Small intestine (tissue), 7 donors: ENCODE data around the gene ACVR1. TPM values are rescaled to one million over a fixed set of nuclear protein-coding genes. Genes with fewer than 3 reads are reported as not detected.

Experiments used
- DNase-seq, 2 donors: peaks; one replicate each; pipeline versions ENCODE4 v3.0.0 to v3.0.0-alpha.2; 2013
- FAIRE-seq: peaks from 2 replicates; lab custom pipeline; 2012; peaks lifted over from hg19 to GRCh38; lab: Jason Lieb, UNC
- H3K27ac ChIP-seq, 3 donors: one replicate each; pipeline ENCODE4 v1.5.1; 2013; ENCODE audit warnings: low read length in 2 of 3, mild to moderate bottlenecking in 2 of 3, control low read depth in 1 of 3, inconsistent platforms in 1 of 3, low read depth in 1 of 3, moderate library complexity in 1 of 3
- H3K27me3 ChIP-seq, 3 donors: one replicate each; pipeline ENCODE4 v1.6.1; 2013; ENCODE audit warnings: low read length in 3 of 3, inconsistent platforms in 1 of 3; ENCODE audit not compliant: control insufficient read depth in 3 of 3, insufficient read depth in 3 of 3
- H3K36me3 ChIP-seq, 3 donors: one replicate each; pipeline ENCODE4 v1.6.1; 2013; ENCODE audit warnings: low read length in 3 of 3, inconsistent platforms in 1 of 3, low read depth in 1 of 3, mild to moderate bottlenecking in 1 of 3, moderate library complexity in 1 of 3; ENCODE audit not compliant: control insufficient read depth in 3 of 3, insufficient read depth in 2 of 3
- H3K4me1 ChIP-seq, 3 donors: one replicate each; pipeline ENCODE4 v1.6.1; 2013; ENCODE audit warnings: low read length in 2 of 3, inconsistent platforms in 1 of 3, low read depth in 1 of 3, mild to moderate bottlenecking in 1 of 3, moderate library complexity in 1 of 3; ENCODE audit not compliant: control insufficient read depth in 3 of 3, insufficient read depth in 2 of 3
- H3K4me3 ChIP-seq, 3 donors: one replicate each; pipeline ENCODE4 v1.5.1; 2013; ENCODE audit warnings: low read length in 3 of 3, control low read depth in 1 of 3, inconsistent platforms in 1 of 3, low read depth in 1 of 3, mild to moderate bottlenecking in 1 of 3, moderate library complexity in 1 of 3
- H3K9me3 ChIP-seq, 2 donors: one replicate each; pipeline ENCODE4 v1.6.1; 2013; ENCODE audit warnings: low read depth in 1 of 2, low read length in 1 of 2; ENCODE audit not compliant: control insufficient read depth in 2 of 2, insufficient read depth in 1 of 2
- WGBS, 3 donors: extraction: QIAGEN DNeasy Blood & Tissue Kit; methylation state at CpG; one replicate each; pipeline ENCODE4 v1.1.7; 2013; 5-methylcytosine and 5-hydroxymethylcytosine counted together
- polyA plus RNA-seq, 4 donors: library from polyadenylated mRNA; stranded (reverse) in 3 of 4; unstranded in 1 of 4; fragments of 200-250 nt in 3 of 4; fragments of 120-200 nt in 1 of 4; gene quantifications; one replicate each; pipeline versions ENCODE4 v1.2.1 to v1.2.3, GENCODE V29; 2013
- donor health status: healthy with polysubstance abuse.
- donor health status: control.
- donor health status: control.
- donor health status: Bipolar disorder and iron deficiency.
- donor health status: healthy.

The ACVR1 gene
- polyA plus RNA-seq, 4 donors: 2.2 to 19.6 (median 8.4) TPM

DNA sequence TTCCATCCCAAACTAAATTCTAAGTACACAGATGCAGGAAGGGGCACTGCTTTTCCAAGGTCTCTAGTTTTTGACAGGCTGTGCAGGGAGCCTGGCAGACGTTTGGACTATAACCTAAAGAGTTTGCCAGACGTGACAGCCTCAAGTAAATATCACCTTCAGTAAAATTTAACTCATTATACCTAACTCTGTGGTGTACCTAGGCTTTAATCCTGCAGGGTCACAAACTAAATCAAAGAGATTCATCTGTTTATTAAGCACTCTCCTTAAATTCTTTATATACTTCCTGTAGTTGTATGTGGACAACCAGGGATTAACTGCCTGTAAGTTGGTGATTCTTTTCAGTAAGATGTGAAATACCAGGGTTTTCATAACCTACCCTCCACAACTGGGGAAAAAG, 92.9 kb downstream of the ACVR1 start:
- Histone ChIP-seq H3K4me1 (peaks cover 2 to 41% (median 26%) of the 10 kb centered on the region in 3 donors), H3K4me3 (no peak overlapping the region), H3K27ac (peak overlapping the region in 1 of 3 donors; percentile 53), H3K36me3 (peaks cover 0 to 6% (median 6%) of the 10 kb centered on the region in 3 donors), H3K9me3 (peaks cover 0 to 8% of the 10 kb centered on the region in 2 donors), H3K27me3 (no peaks in the 10 kb centered on the region)
- DNase-seq (peak; percentile 46 to 59), FAIRE-seq (no peak)
- WGBS, 3 donors: 17 to 52% (median 17%) methylated on average over 2 of the region's 2 CpGs

DNA sequence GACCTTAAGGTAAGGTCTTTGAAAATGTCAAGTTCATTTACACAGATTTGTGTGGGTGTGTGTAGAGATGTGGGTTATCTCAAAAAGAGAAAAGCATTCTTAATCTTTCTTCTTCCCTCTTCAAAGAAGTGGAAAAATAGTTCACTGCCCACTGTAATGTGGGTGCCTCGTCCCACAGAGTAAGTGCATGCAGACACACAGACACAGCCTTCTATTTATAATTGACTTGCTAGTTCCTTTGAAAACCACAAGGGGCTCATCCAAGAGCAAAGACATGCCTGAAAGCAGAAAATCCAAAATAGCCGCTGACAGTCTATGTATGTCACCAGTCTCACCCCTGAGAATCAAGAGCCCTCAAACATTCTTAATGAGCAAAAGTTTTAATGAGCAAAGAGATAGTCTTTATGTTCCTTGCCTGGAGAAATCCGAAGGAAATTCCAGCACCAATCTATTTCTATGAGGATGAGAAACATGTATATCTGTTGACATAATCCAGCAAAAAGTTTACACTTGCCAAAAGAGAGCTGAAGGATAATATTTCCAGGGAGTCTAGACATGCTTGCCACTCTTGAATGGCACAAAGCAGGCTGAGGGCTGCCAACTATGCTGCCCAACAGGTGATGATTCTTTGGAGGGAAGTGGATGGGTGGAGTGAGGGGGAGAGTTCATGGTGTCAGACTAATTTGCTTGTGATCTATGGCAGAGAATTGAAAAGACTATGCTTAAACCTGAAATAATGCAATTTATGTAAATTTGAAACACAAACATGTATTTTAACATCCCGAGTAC, 93.9 kb downstream of the ACVR1 start:
- Histone ChIP-seq H3K36me3 (peaks cover 0 to 9% (median 6%) of the 10 kb centered on the region in 3 donors), H3K4me1 (peaks cover 0 to 36% (median 20%) of the 10 kb centered on the region in 3 donors), H3K4me3 (no peak overlapping the region), H3K27me3 (no peaks in the 10 kb centered on the region), H3K27ac (no peak overlapping the region), H3K9me3 (peaks cover 0 to 8% of the 10 kb centered on the region in 2 donors)
- WGBS, 3 donors: 54 to 60% (median 60%) methylated on average over 4 of the region's 4 CpGs
- FAIRE-seq (no peak), DNase-seq (no peak)

DNA sequence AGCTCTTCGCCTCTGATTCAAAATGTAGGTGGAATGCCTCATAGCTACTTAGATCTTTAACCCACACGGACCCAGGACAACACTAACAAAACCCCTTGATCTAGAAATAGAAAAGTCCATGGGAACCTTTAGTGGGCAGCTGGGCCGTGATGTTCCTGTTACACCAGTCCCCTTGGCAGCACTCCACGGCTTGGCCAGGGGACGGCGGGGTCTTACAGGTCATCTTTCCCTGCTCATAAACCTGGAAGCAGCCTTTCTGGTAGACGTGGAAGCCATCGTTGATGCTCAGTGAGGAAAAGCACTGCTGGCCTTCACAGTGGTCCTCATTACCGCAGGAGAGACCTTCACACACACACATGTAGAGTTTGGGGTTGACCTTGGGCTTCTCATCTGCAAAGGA, 95.9 kb downstream of the ACVR1 start:
- no peak overlapping the region for H3K4me3 ChIP-seq
- H3K9me3 ChIP-seq: peaks cover 0 to 8% of the 10 kb centered on the region in 2 donors
- WGBS, 3 donors: 83 to 90% (median 85%) methylated on average over 9 of the region's 9 CpGs
- H3K27ac ChIP-seq: no peak overlapping the region
- H3K4me1 ChIP-seq: peaks cover 0 to 31% (median 15%) of the 10 kb centered on the region in 3 donors
- H3K36me3 ChIP-seq: peaks cover 0 to 12% (median 9%) of the 10 kb centered on the region in 3 donors
- DNase-seq: no peak
- H3K27me3 ChIP-seq: no peaks in the 10 kb centered on the region
- FAIRE-seq: no peak

DNA sequence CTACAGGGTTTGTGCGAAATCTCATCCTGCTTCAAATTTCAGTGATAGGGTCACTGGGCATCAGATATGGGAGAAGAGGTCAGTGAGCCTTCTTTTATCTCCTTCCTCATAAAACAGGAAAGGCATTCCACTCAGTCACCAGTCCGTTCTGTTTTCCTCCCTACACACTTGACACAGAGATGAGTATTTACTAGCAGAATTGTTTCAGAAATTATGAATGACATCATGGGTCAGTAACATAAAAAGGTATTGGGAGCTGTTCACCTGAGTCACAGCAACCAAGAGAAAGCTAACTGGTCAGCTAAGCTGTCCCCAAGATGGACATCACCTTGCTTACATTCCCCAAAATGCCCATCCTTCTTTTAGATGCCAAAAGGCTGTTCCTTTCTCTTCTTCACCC, 96.3 kb downstream of the ACVR1 start:
- DNase-seq (no peak), FAIRE-seq (no peak)
- Histone ChIP-seq H3K4me1 (peaks cover 0 to 30% (median 11%) of the 10 kb centered on the region in 3 donors), H3K27me3 (no peaks in the 10 kb centered on the region), H3K27ac (no peak overlapping the region), H3K4me3 (no peak overlapping the region), H3K9me3 (peaks cover 0 to 8% of the 10 kb centered on the region in 2 donors), H3K36me3 (peaks cover 0 to 12% (median 9%) of the 10 kb centered on the region in 3 donors)
- WGBS, 3 donors: 35 to 70% (median 39%) methylated on average over 2 of the region's 2 CpGs

DNA sequence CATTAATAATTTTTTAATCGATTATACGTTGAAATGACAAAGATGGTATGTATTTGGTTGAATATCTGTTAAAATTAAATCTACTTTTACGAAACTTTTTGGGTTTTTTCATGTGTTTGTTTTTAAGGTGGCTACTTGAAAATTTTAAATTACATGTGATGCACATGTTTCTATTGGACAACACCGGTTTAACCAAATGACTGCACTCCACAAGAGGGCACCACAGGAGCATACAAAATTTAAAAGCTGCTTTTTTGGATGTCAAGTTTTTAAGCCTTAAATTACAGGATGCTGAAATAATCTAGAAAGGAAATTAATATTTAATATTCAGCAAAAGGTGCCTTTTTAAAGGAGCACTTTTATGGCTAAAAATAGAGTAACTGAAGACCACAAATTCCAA, 98.7 kb downstream of the ACVR1 start:
- 67 to 71% (median 70%) methylated on average over 4 of the region's 4 CpGs for WGBS, 3 donors
- DNase-seq: peak; percentile 42 to 52
- Histone ChIP-seq H3K4me1 (peaks cover 0 to 11% (median 6%) of the 10 kb centered on the region in 3 donors), H3K27ac (no peak overlapping the region), H3K36me3 (peaks cover 2 to 18% (median 9%) of the 10 kb centered on the region in 3 donors), H3K4me3 (no peak overlapping the region), H3K9me3 (no peaks in the 10 kb centered on the region), H3K27me3 (no peaks in the 10 kb centered on the region)
- FAIRE-seq: peak; percentile 91

DNA sequence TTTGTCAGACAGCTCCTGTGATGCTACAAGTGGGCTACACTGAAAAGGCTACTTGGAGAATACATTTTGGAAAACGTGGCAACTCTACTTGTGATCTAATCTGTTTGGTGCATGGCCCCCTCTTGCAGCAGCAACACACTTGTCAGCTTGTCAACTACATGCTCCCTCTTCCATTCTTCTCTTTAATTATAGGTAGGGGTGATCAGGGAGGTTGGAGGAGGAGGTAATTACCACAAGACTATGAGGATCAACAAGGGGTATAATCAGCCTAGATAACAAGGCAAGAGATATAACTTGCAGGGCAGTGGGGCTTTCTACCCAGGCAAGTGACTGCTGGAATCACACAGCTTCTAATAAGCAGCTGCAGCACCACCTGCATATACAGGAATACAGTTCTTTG, 104.9 kb downstream of the ACVR1 start:
- WGBS, 3 donors: 58 to 77% (median 76%) methylated on average over 1 of the region's 1 CpG
- Histone ChIP-seq H3K9me3 (no peaks in the 10 kb centered on the region), H3K4me1 (no peaks in the 10 kb centered on the region), H3K4me3 (no peak overlapping the region), H3K27ac (no peak overlapping the region), H3K36me3 (peaks cover 5 to 17% (median 12%) of the 10 kb centered on the region in 3 donors), H3K27me3 (no peaks in the 10 kb centered on the region)
- FAIRE-seq (no peak), DNase-seq (no peak)

DNA sequence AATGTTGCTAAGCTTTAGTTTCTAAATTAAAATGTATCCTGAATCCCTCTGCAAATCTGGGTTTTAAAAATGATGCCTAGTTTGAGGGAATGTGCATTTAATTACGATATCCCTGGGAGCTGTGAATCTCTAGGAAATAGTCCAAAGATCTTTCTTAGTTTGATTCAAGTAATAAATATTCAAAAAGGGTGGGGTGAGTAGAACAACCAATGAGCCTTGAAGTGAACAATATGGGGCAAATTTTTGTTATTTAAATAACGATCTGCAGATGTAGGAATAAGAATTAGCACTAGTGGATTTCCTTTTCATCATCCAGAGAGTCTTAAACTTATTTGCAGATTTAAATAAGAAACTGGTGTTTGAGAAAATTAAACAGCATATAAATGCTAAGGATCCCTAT, 106.3 kb downstream of the ACVR1 start:
- no peaks in the 10 kb centered on the region for H3K9me3 ChIP-seq
- no peak overlapping the region for H3K4me3 ChIP-seq
- no peaks in the 10 kb centered on the region for H3K27me3 ChIP-seq
- DNase-seq (no peak), FAIRE-seq (no peak)
- H3K36me3 ChIP-seq: peaks cover 5 to 16% (median 14%) of the 10 kb centered on the region in 3 donors
- no peak overlapping the region for H3K27ac ChIP-seq
- no peaks in the 10 kb centered on the region for H3K4me1 ChIP-seq
- WGBS, 3 donors: 72 to 82% (median 79%) methylated on average over 2 of the region's 2 CpGs

DNA sequence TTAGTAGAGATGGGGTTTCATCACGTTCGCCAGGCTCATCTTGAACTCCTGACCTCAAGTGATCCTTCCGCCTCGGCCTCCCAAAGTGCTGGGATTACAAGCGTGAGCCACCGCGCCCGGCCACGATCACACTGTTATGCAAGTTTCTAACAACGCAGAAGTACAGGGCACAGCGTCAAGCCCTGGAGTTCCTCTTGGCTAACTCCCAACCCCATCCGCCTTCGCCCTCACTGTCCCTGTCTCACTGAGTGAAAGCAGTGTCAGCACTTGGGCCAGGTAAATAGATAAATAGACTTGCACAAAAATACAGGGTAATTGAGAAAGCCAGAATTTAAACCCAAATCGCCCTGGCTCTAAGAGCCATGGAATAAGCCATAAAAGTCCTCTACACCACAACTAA, 111.7 kb downstream of the ACVR1 start:
- no peak overlapping the region for H3K27ac ChIP-seq
- no peak for DNase-seq
- no peaks in the 10 kb centered on the region for H3K27me3 ChIP-seq
- peaks cover 12 to 19% (median 12%) of the 10 kb centered on the region in 3 donors for H3K36me3 ChIP-seq
- 93 to 95% (median 95%) methylated on average over 14 of the region's 14 CpGs for WGBS, 3 donors
- FAIRE-seq: no peak
- H3K4me1 ChIP-seq: no peaks in the 10 kb centered on the region
- no peak overlapping the region for H3K4me3 ChIP-seq
- H3K9me3 ChIP-seq: no peaks in the 10 kb centered on the region
